CD4-positive, alpha-beta memory T cell (primary cell): ENCODE results near the gene IFI30. TPM values are rescaled to one million over a fixed set of nuclear protein-coding genes. Genes with fewer than 3 reads are reported as not detected.

Experiments
- CTCF ChIA-PET: fragments of 350-600 bp; sonication (Branson Sonifier 250); formaldehyde crosslinking; loops from one replicate; lab custom pipeline; 2021; ENCODE audit warnings: inconsistent platforms; ENCODE audit not compliant: partially characterized antibody; lab: Charles Lee
- POLR2A ChIA-PET: fragments of 350-600 bp; sonication (Branson Sonifier 250); formaldehyde crosslinking; loops from one replicate; lab custom pipeline; 2021; ENCODE audit not compliant: partially characterized antibody; lab: Charles Lee
- DNase-seq, 5 donors: peaks; one replicate each; pipeline versions ENCODE4 v3.0.0 to v3.0.0-alpha.2; 2020 to 2022; ENCODE audit warnings: mixed read lengths in 1 of 5
- H3K27ac ChIP-seq: one replicate; pipeline ENCODE4 v1.7.0; 2013; ENCODE audit warnings: low read depth, low read length
- H3K27me3 ChIP-seq: 2 replicates; pipeline ENCODE4 v1.7.0; 2013; ENCODE audit warnings: mild to moderate bottlenecking, low read length, moderate library complexity; ENCODE audit not compliant: insufficient read depth
- H3K36me3 ChIP-seq: 2 replicates; pipeline ENCODE4 v1.7.0; 2013; ENCODE audit warnings: mild to moderate bottlenecking, low read length, moderate library complexity; ENCODE audit not compliant: insufficient read depth
- H3K4me1 ChIP-seq: 2 replicates; pipeline ENCODE4 v1.7.0; 2013; ENCODE audit warnings: mild to moderate bottlenecking, low read length, moderate library complexity; ENCODE audit not compliant: insufficient read depth
- H3K4me3 ChIP-seq, 2 donors: one replicate each; pipeline ENCODE4 v1.7.0; 2013; ENCODE audit warnings: low read length in 2 of 2, mild to moderate bottlenecking in 1 of 2
- H3K9me3 ChIP-seq, 2 donors: one replicate each; pipeline ENCODE4 v1.7.0; 2013; ENCODE audit warnings: low read length in 2 of 2, control low read depth in 1 of 2; ENCODE audit not compliant: control insufficient read depth in 1 of 2
- H3K27ac Mint-ChIP-seq, 7 donors: one replicate each; pipeline ENCODE4 v1.8.0; 2020 to 2021; ENCODE audit warnings: mixed read lengths in 7 of 7, mild to moderate bottlenecking in 6 of 7, inconsistent platforms in 3 of 7, moderate library complexity in 3 of 7
- H3K27me3 Mint-ChIP-seq, 2 donors: one replicate each; pipeline ENCODE4 v1.8.0; 2020 to 2021; ENCODE audit warnings: mixed read lengths in 2 of 2
- H3K36me3 Mint-ChIP-seq, 2 donors: one replicate each; pipeline ENCODE4 v1.8.0; 2020 to 2021; ENCODE audit warnings: mixed read lengths in 2 of 2, inconsistent platforms in 1 of 2, mild to moderate bottlenecking in 1 of 2
- H3K4me1 Mint-ChIP-seq, 4 donors: one replicate each; pipeline ENCODE4 v1.8.0; 2020 to 2021; ENCODE audit warnings: mixed read lengths in 4 of 4, mild to moderate bottlenecking in 1 of 4
- H3K4me3 Mint-ChIP-seq, 8 donors: one replicate each; pipeline ENCODE4 v1.8.0; 2020 to 2021; ENCODE audit warnings: mixed read lengths in 8 of 8, mild to moderate bottlenecking in 7 of 8, moderate library complexity in 6 of 8, inconsistent platforms in 3 of 8
- H3K9me3 Mint-ChIP-seq, 8 donors: one replicate each; pipeline ENCODE4 v1.8.0; 2020 to 2021; ENCODE audit warnings: mixed read lengths in 8 of 8, mild to moderate bottlenecking in 5 of 8, inconsistent platforms in 3 of 8, moderate library complexity in 1 of 8
- intact Hi-C: fragments of 100-400 bp; cut with micrococcal nuclease; formaldehyde crosslinking; loops from one replicate; pipeline ENCODE4 v1.15.1; 2023
- polyA plus RNA-seq, 2 donors: library from polyadenylated mRNA; unstranded; fragments of 300-500 nt; fragmentation: Illumina TruSeq; gene quantifications; one replicate each; pipeline ENCODE4 v1.2.3, GENCODE V29; 2021
- total RNA-seq, 2 experiments: library from RNA; stranded (reverse); gene quantifications; one replicate each; pipeline ENCODE4 v1.2.3, GENCODE V29; 2021

The IFI30 gene
- total and polyA plus RNA-seq, 4 experiments from 2014 or later: 6.3 to 56.9 (median 32.5) TPM

- Histone ChIP-seq H3K36me3 (peaks cover 60% of the 10 kb centered on the region), H3K27ac (no peak overlapping the region), H3K4me3 (no peak overlapping the region), H3K9me3 (no peaks in the 10 kb centered on the region), H3K4me1 (no peaks in the 10 kb centered on the region), H3K27me3 (no peaks in the 10 kb centered on the region)
- no peaks in the 10 kb centered on the region for H3K9me3 Mint-ChIP-seq
- intact Hi-C loops: no loop called here
- CTCF ChIA-PET: no interaction called here
- POLR2A ChIA-PET: no interaction called here
- no peak for DNase-seq
- H3K4me3 Mint-ChIP-seq: no peak overlapping the region
- peaks cover 27 to 46% of the 10 kb centered on the region in 2 donors for H3K36me3 Mint-ChIP-seq
- no peaks in the 10 kb centered on the region for H3K27me3 Mint-ChIP-seq
- peak overlapping the region in 1 of 7 donors; percentile 29 for H3K27ac Mint-ChIP-seq
- H3K4me1 Mint-ChIP-seq: no peaks in the 10 kb centered on the region
Observed at GRCh38 chr19:18143902-18144301, 29.7 kb upstream of the IFI30 start.

GRCh38 chr19:18144361-18144760 is 29.3 kb upstream of the IFI30 start:
- H3K36me3 ChIP-seq: peaks cover 58% of the 10 kb centered on the region
- CTCF ChIA-PET: no interaction called here
- POLR2A ChIA-PET: no interaction called here
- no peak for DNase-seq
- Mint-ChIP-seq H3K27ac (no peak overlapping the region), H3K27me3 (no peaks in the 10 kb centered on the region), H3K4me1 (no peaks in the 10 kb centered on the region), H3K36me3 (peaks cover 24 to 41% of the 10 kb centered on the region in 2 donors), H3K4me3 (no peak overlapping the region), H3K9me3 (no peaks in the 10 kb centered on the region)
- H3K27ac ChIP-seq: no peak overlapping the region
- H3K4me3 ChIP-seq: no peak overlapping the region
- intact Hi-C loops: no loop called here
- H3K27me3 ChIP-seq: no peaks in the 10 kb centered on the region
- H3K9me3 ChIP-seq: no peaks in the 10 kb centered on the region
- H3K4me1 ChIP-seq: no peaks in the 10 kb centered on the region

- H3K36me3 ChIP-seq: peaks cover 58% of the 10 kb centered on the region
- Mint-ChIP-seq H3K27ac (no peak overlapping the region), H3K9me3 (no peaks in the 10 kb centered on the region)
Observed at GRCh38 chr19:18144906-18145305, 28.7 kb upstream of the IFI30 start.

GRCh38 chr19:18145391-18145999 is 28.1 kb upstream of the IFI30 start:
- Mint-ChIP-seq H3K9me3 (no peaks in the 10 kb centered on the region), H3K27ac (no peak overlapping the region), H3K4me1 (no peaks in the 10 kb centered on the region), H3K27me3 (no peaks in the 10 kb centered on the region), H3K4me3 (no peak overlapping the region), H3K36me3 (peaks cover 20 to 43% of the 10 kb centered on the region in 2 donors)
- Histone ChIP-seq H3K36me3 (peaks cover 55% of the 10 kb centered on the region), H3K27me3 (no peaks in the 10 kb centered on the region), H3K4me1 (no peaks in the 10 kb centered on the region), H3K9me3 (no peaks in the 10 kb centered on the region), H3K4me3 (no peak overlapping the region), H3K27ac (no peak overlapping the region)
- DNase-seq: no peak
- ChIA-PET POLR2A (interaction anchor here (1.4 to 1.8 kb wide), 2 partner anchors 26 to 28 kb away, joined by 4 to 6 read pairs; no protein-coding TSS in a partner anchor), CTCF (interaction anchor here (0.6 to 1.7 kb wide), 2 partner anchors 19 to 20 kb away, joined by 3 read pairs; no protein-coding TSS in a partner anchor)
- intact Hi-C loops: no loop called here

More at GRCh38 chr19:18144906-18145305, 28.7 kb upstream of the IFI30 start:
- ChIA-PET CTCF (interaction anchor here (1.7 kb wide), 1 partner anchor 19 kb away, joined by 3 read pairs; no protein-coding TSS in a partner anchor), POLR2A (interaction anchor here (1.4 to 1.8 kb wide), 2 partner anchors 26 to 27 kb away, joined by 4 to 6 read pairs; no protein-coding TSS in a partner anchor)
- intact Hi-C loops: no loop called here
- Mint-ChIP-seq H3K4me3 (no peak overlapping the region), H3K4me1 (no peaks in the 10 kb centered on the region), H3K36me3 (peaks cover 24 to 43% of the 10 kb centered on the region in 2 donors), H3K27me3 (no peaks in the 10 kb centered on the region)
- Histone ChIP-seq H3K27ac (no peak overlapping the region), H3K9me3 (no peaks in the 10 kb centered on the region), H3K4me1 (no peaks in the 10 kb centered on the region), H3K27me3 (no peaks in the 10 kb centered on the region), H3K4me3 (no peak overlapping the region)
- DNase-seq: no peak

- Mint-ChIP-seq H3K4me3 (no peak overlapping the region), H3K9me3 (no peaks in the 10 kb centered on the region), H3K27ac (peak overlapping the region in 1 of 7 donors; percentile 41), H3K4me1 (peaks cover 5 to 17% (median 8%) of the 10 kb centered on the region in 4 donors), H3K36me3 (peaks cover 19 to 39% of the 10 kb centered on the region in 2 donors), H3K27me3 (no peaks in the 10 kb centered on the region)
- intact Hi-C loops: no loop called here
- POLR2A ChIA-PET: no interaction called here
- H3K27me3 ChIP-seq: no peaks in the 10 kb centered on the region
- H3K4me3 ChIP-seq: no peak overlapping the region
- CTCF ChIA-PET: interaction anchor here (1.0 kb wide), 1 partner anchor 90 kb away, joined by 4 read pairs; no protein-coding TSS in a partner anchor
- H3K36me3 ChIP-seq: peaks cover 45% of the 10 kb centered on the region
- DNase-seq: no peak
- H3K9me3 ChIP-seq: no peaks in the 10 kb centered on the region
- peaks cover 8% of the 10 kb centered on the region for H3K4me1 ChIP-seq
- no peak overlapping the region for H3K27ac ChIP-seq
Observed at GRCh38 chr19:18147396-18147795, 26.2 kb upstream of the IFI30 start.

- H3K4me3 Mint-ChIP-seq: no peak overlapping the region
- ChIA-PET CTCF (interaction anchor here (1.1 to 4.1 kb wide), 2 partner anchors 11 to 147 kb away, joined by 4 to 16 read pairs; no protein-coding TSS in a partner anchor), POLR2A (interaction anchor here (1.1 to 1.4 kb wide), 2 partner anchors 30 to 132 kb away, joined by 3 read pairs; partner anchors contain the start of gene JUND)
- peak overlapping the region in 1 of 7 donors; percentile 30 for H3K27ac Mint-ChIP-seq
- Histone ChIP-seq H3K9me3 (no peaks in the 10 kb centered on the region), H3K27me3 (no peaks in the 10 kb centered on the region), H3K36me3 (peaks cover 26% of the 10 kb centered on the region), H3K4me3 (no peak overlapping the region), H3K4me1 (peaks cover 21% of the 10 kb centered on the region), H3K27ac (no peak overlapping the region)
- peaks cover 14 to 33% of the 10 kb centered on the region in 2 donors for H3K36me3 Mint-ChIP-seq
- no peaks in the 10 kb centered on the region for H3K27me3 Mint-ChIP-seq
- H3K9me3 Mint-ChIP-seq: peaks cover 0 to 2% (median 0%) of the 10 kb centered on the region in 8 donors
- peaks cover 12 to 29% (median 18%) of the 10 kb centered on the region in 4 donors for H3K4me1 Mint-ChIP-seq
- no peak for DNase-seq
- intact Hi-C loops: no loop called here
Observed at GRCh38 chr19:18149596-18149975, 24.0 kb upstream of the IFI30 start.
